ENCODE measurements around the gene HOXC13.

Gene HOXC13

GRCh38 chr12:53929527-53929926 is 9.1 kb upstream of the HOXC13 start:
- H3K9ac ChIP-seq (ENCODE audit: low read length) = no peak overlapping the region
- H3K9me3 ChIP-seq (ENCODE audit: control insufficient read depth, low read length) = peaks cover 13% of the 10 kb centered on the region
- H3K4me1 ChIP-seq (ENCODE audit: control insufficient read depth, insufficient read depth, low read length) = no peaks in the 10 kb centered on the region
- no peak for DNase-seq (ENCODE audit: low read depth)
- H3K4me3 ChIP-seq (ENCODE audit: low read length) = no peak overlapping the region
- H3K27me3 ChIP-seq (replicated peaks; ENCODE audit: control insufficient read depth, insufficient read depth, low read length) = peaks cover 99% of the 10 kb centered on the region
- H3K36me3 ChIP-seq (ENCODE audit: control insufficient read depth, insufficient read depth, low read length, severe bottlenecking) = no peaks in the 10 kb centered on the region

GRCh38 chr12:53930591-53931255 is 7.9 kb upstream of the HOXC13 start:
- peaks cover 7% of the 10 kb centered on the region for H3K9me3 ChIP-seq (ENCODE audit: control insufficient read depth, low read length)
- no peak overlapping the region for H3K9ac ChIP-seq (ENCODE audit: low read length)
- H3K4me3 ChIP-seq (ENCODE audit: low read length) = no peak overlapping the region
- peaks cover 5% of the 10 kb centered on the region for H3K4me1 ChIP-seq (ENCODE audit: control insufficient read depth, insufficient read depth, low read length)
- no peaks in the 10 kb centered on the region for H3K36me3 ChIP-seq (ENCODE audit: control insufficient read depth, insufficient read depth, low read length, severe bottlenecking)
- DNase-seq (ENCODE audit: low read depth) = no peak
- H3K27me3 ChIP-seq (replicated peaks; ENCODE audit: control insufficient read depth, insufficient read depth, low read length) = peaks cover 99% of the 10 kb centered on the region

- no peaks in the 10 kb centered on the region for H3K36me3 ChIP-seq (ENCODE audit: control insufficient read depth, insufficient read depth, low read length, severe bottlenecking)
- no peak for DNase-seq (ENCODE audit: low read depth)
- H3K4me1 ChIP-seq (ENCODE audit: control insufficient read depth, insufficient read depth, low read length) = peaks cover 5% of the 10 kb centered on the region
- H3K9ac ChIP-seq (ENCODE audit: low read length) = no peak overlapping the region
- H3K9me3 ChIP-seq (ENCODE audit: control insufficient read depth, low read length) = peaks cover 3% of the 10 kb centered on the region
- peaks cover 98% of the 10 kb centered on the region for H3K27me3 ChIP-seq (replicated peaks; ENCODE audit: control insufficient read depth, insufficient read depth, low read length)
- H3K4me3 ChIP-seq (ENCODE audit: low read length) = no peak overlapping the region
Measured at GRCh38 chr12:53931844-53932581, 6.6 kb upstream of the HOXC13 start.

- H3K4me1 ChIP-seq (ENCODE audit: control insufficient read depth, insufficient read depth, low read length) = peaks cover 5% of the 10 kb centered on the region
- no peaks in the 10 kb centered on the region for H3K36me3 ChIP-seq (ENCODE audit: control insufficient read depth, insufficient read depth, low read length, severe bottlenecking)
- no peak overlapping the region for H3K4me3 ChIP-seq (ENCODE audit: low read length)
- H3K9ac ChIP-seq (ENCODE audit: low read length) = no peak overlapping the region
- H3K27me3 ChIP-seq (replicated peaks; ENCODE audit: control insufficient read depth, insufficient read depth, low read length) = peaks cover 98% of the 10 kb centered on the region
- peaks cover 3% of the 10 kb centered on the region for H3K9me3 ChIP-seq (ENCODE audit: control insufficient read depth, low read length)
- no peak for DNase-seq (ENCODE audit: low read depth)
Measured at GRCh38 chr12:53932915-53933314, 5.7 kb upstream of the HOXC13 start.

- peak; percentile 11 for DNase-seq (ENCODE audit: low read depth)
- Histone ChIP-seq H3K9ac (ENCODE audit: low read length) (no peak overlapping the region), H3K36me3 (ENCODE audit: control insufficient read depth, insufficient read depth, low read length, severe bottlenecking) (no peaks in the 10 kb centered on the region), H3K4me3 (ENCODE audit: low read length) (peak overlapping the region; percentile 47), H3K27me3 (replicated peaks; ENCODE audit: control insufficient read depth, insufficient read depth, low read length) (peaks cover 86% of the 10 kb centered on the region), H3K4me1 (ENCODE audit: control insufficient read depth, insufficient read depth, low read length) (peaks cover 7% of the 10 kb centered on the region), H3K9me3 (ENCODE audit: control insufficient read depth, low read length) (no peaks in the 10 kb centered on the region)
Measured at GRCh38 chr12:53935383-53936341, 3.0 kb upstream of the HOXC13 start.

GRCh38 chr12:53937099-53937498 is 1.5 kb upstream of the HOXC13 start:
- DNase-seq (ENCODE audit: low read depth) = no peak
- peaks cover 7% of the 10 kb centered on the region for H3K4me1 ChIP-seq (ENCODE audit: control insufficient read depth, insufficient read depth, low read length)
- no peaks in the 10 kb centered on the region for H3K9me3 ChIP-seq (ENCODE audit: control insufficient read depth, low read length)
- no peak overlapping the region for H3K4me3 ChIP-seq (ENCODE audit: low read length)
- no peak overlapping the region for H3K9ac ChIP-seq (ENCODE audit: low read length)
- H3K27me3 ChIP-seq (replicated peaks; ENCODE audit: control insufficient read depth, insufficient read depth, low read length) = peaks cover 78% of the 10 kb centered on the region
- H3K36me3 ChIP-seq (ENCODE audit: control insufficient read depth, insufficient read depth, low read length, severe bottlenecking) = no peaks in the 10 kb centered on the region

GRCh38 chr12:53937596-53938325 is 870 bp upstream of the HOXC13 start:
- H3K4me3 ChIP-seq (ENCODE audit: low read length) = peak overlapping the region; percentile 63
- H3K36me3 ChIP-seq (ENCODE audit: control insufficient read depth, insufficient read depth, low read length, severe bottlenecking) = no peaks in the 10 kb centered on the region
- peaks cover 7% of the 10 kb centered on the region for H3K4me1 ChIP-seq (ENCODE audit: control insufficient read depth, insufficient read depth, low read length)
- H3K27me3 ChIP-seq (replicated peaks; ENCODE audit: control insufficient read depth, insufficient read depth, low read length) = peaks cover 76% of the 10 kb centered on the region
- no peak for DNase-seq (ENCODE audit: low read depth)
- H3K9ac ChIP-seq (ENCODE audit: low read length) = no peak overlapping the region
- peaks cover 4% of the 10 kb centered on the region for H3K9me3 ChIP-seq (ENCODE audit: control insufficient read depth, low read length)

- peak; percentile 7 for DNase-seq (ENCODE audit: low read depth)
- Histone ChIP-seq H3K4me3 (ENCODE audit: low read length) (peak overlapping the region; percentile 77), H3K36me3 (ENCODE audit: control insufficient read depth, insufficient read depth, low read length, severe bottlenecking) (no peaks in the 10 kb centered on the region), H3K27me3 (replicated peaks; ENCODE audit: control insufficient read depth, insufficient read depth, low read length) (peaks cover 76% of the 10 kb centered on the region), H3K4me1 (ENCODE audit: control insufficient read depth, insufficient read depth, low read length) (peaks cover 7% of the 10 kb centered on the region), H3K9ac (ENCODE audit: low read length) (peak overlapping the region; percentile 77), H3K9me3 (ENCODE audit: control insufficient read depth, low read length) (peaks cover 5% of the 10 kb centered on the region)
Measured at GRCh38 chr12:53939141-53940108, 794 bp downstream of the HOXC13 start.

GRCh38 chr12:53940443-53941014 is 1.9 kb downstream of the HOXC13 start:
- peaks cover 76% of the 10 kb centered on the region for H3K27me3 ChIP-seq (replicated peaks; ENCODE audit: control insufficient read depth, insufficient read depth, low read length)
- peak overlapping the region; percentile 65 for H3K9ac ChIP-seq (ENCODE audit: low read length)
- H3K9me3 ChIP-seq (ENCODE audit: control insufficient read depth, low read length) = peaks cover 5% of the 10 kb centered on the region
- peak overlapping the region; percentile 75 for H3K4me3 ChIP-seq (ENCODE audit: low read length)
- no peak for DNase-seq (ENCODE audit: low read depth)
- no peaks in the 10 kb centered on the region for H3K36me3 ChIP-seq (ENCODE audit: control insufficient read depth, insufficient read depth, low read length, severe bottlenecking)
- H3K4me1 ChIP-seq (ENCODE audit: control insufficient read depth, insufficient read depth, low read length) = peaks cover 8% of the 10 kb centered on the region
